Gastrocnemius medialis (tissue), 4 donors: ENCODE measurements around the gene ELMO1.

Source experiments
- POLR2A ChIP-seq, 2 donors: fragments of 450-650 bp; IDR thresholded peaks; one replicate each; pipeline ENCODE4 v1.6.1; 2017; ENCODE audit warnings: antibody characterized with exemption in 2 of 2, mild to moderate bottlenecking in 2 of 2, moderate library complexity in 2 of 2
- TF ChIP-seq, protein P1 (sequence below), 5 experiments: fragments of 450-650 bp in 3 of 5; fragments of 200-600 bp in 2 of 5; sonication (generic) in 2 of 5; IDR thresholded peaks in 4 of 5; conservative IDR thresholded peaks in 1 of 5; 1 replicate in 4 of 5; 2 replicates in 1 of 5; pipeline ENCODE4 v1.5.1; 2016 to 2019; ENCODE audit warnings: antibody characterized with exemption in 5 of 5, mild to moderate bottlenecking in 3 of 5, moderate library complexity in 3 of 5

DNA sequence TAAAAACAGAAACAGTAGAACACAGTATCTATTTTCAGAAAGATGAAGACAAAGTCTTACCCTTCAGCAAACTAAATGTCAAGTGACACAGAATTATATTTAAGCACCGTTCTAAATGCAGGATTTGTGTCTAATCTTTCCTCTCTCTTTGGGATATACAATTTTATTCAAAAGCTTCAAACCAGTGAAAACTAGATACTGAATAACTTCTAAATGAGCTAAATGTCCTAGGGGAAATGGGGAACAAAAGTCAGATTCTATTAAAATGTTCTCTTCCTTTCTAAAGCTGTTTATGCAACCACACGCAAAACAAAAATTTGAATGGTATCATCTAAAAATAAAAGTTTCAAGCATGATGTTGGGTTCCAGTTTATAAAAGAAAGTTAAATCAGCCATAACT is 588.0 kb downstream of the ELMO1 start:
- TF ChIP-seq POLR2A (IDR thresholded peaks at IDR 0.05), result no peak
- TF ChIP-seq, protein P1, sequence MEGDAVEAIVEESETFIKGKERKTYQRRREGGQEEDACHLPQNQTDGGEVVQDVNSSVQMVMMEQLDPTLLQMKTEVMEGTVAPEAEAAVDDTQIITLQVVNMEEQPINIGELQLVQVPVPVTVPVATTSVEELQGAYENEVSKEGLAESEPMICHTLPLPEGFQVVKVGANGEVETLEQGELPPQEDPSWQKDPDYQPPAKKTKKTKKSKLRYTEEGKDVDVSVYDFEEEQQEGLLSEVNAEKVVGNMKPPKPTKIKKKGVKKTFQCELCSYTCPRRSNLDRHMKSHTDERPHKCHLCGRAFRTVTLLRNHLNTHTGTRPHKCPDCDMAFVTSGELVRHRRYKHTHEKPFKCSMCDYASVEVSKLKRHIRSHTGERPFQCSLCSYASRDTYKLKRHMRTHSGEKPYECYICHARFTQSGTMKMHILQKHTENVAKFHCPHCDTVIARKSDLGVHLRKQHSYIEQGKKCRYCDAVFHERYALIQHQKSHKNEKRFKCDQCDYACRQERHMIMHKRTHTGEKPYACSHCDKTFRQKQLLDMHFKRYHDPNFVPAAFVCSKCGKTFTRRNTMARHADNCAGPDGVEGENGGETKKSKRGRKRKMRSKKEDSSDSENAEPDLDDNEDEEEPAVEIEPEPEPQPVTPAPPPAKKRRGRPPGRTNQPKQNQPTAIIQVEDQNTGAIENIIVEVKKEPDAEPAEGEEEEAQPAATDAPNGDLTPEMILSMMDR (IDR thresholded peaks at IDR 0.05 in 4 of 5, conservative IDR thresholded peaks at IDR 0.05 in 1 of 5), result no peak
